HG03460 (cell line): ENCODE measurements around the gene URB2.
A peak's percentile ranks its signal among the peaks of the same experiment; 100 is the strongest.
"Not testable (repeated sequence)": the region's sequence is repeated elsewhere in the genome, so short reads cannot be mapped to it uniquely, and the experiment has no call there.

ENCODE experiments used
- ATAC-seq: cut with Tn5 transposase; IDR thresholded peaks from one replicate; pipeline ENCODE4 v1.9.1; 2021; ENCODE audit not compliant: unreplicated experiment

URB2 gene

GRCh38 chr1:229613938-229614337, 12.1 kb upstream of the URB2 start:
- ATAC-seq = no peak

GRCh38 chr1:229614701-229615100, 11.3 kb upstream of the URB2 start:
- no peak for ATAC-seq

DNA sequence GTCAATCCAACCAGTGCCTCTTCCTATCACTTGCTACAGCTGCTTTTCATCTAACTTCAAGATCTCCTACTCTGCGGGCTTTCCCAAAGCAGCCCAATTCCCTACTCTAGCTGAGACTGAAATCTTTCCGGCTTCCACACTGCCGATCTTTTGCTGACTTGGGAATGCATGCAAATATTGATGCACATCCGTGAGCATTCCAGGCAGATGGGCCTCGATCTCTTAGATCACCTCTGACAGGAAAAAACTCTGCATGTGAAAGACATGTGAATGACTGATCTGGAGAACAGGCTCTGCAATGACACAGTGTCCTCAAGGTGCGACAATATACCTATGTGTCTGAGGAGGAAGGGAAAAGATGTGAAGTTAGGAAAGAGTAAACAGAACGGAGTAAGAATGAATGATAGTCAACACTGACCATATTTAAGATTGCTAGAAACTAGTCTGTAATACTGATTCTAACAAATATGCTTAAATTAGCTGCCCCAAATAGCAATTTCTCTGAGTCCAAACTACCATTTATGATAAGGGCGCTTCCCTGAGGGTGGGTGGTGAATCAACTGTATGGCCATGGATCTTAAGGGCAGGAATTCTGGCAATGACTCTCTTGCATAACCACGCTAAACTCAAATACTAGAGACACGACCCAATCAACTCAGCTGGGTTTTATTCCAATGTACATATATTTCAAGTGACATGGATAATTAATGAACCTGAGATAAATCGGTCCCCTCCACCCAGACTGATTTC, 8.5 kb upstream of the URB2 start:
- no peak for ATAC-seq

DNA sequence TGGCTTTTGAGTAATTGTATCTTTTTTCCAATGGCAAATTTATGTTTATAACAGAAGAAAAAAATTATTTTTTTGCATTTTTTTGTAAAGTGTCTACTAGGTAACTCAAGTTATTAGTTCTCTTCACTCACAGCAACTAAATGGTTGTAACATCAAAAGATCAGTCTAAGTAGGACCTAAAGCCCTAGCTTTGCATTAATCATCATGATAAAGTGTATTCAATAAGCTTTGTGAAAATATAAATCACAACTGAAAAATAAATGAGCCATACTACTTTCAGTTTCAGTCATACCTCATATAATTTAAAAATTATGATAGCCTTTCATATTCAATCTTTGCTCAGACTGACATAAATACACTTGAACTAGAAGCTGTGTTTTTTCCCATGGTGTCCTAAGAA, 7.0 kb upstream of the URB2 start:
- no peak for ATAC-seq

DNA sequence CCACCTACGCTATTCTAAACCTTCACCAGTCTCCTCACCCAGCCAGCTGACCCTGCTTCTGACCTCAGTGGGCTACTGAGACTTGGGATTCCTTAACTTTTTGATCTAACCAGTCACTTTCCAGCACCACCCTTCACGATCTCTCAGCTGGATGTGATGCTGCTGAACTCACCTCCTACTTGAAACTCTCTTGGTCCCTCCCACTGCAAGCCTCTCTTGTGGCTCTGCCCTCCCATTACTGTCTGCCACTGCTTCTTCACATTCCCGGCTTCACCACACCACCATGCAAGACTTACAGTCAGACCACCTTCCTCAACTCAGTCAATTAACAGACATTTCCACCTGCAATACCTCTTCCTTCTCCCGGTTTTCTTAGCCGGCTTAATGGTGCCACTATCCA, 6.4 kb upstream of the URB2 start:
- ATAC-seq = no peak

GRCh38 chr1:229620876-229621275, 5.2 kb upstream of the URB2 start:
- no peak for ATAC-seq

GRCh38 chr1:229621663-229622062, 4.4 kb upstream of the URB2 start:
- ATAC-seq = no peak

- not testable (repeated sequence) for ATAC-seq
Measured at GRCh38 chr1:229622641-229623120, 3.4 kb upstream of the URB2 start.

GRCh38 chr1:229623225-229623624, 2.8 kb upstream of the URB2 start:
- no peak for ATAC-seq

GRCh38 chr1:229623838-229624237, 2.2 kb upstream of the URB2 start:
- ATAC-seq = no peak

DNA sequence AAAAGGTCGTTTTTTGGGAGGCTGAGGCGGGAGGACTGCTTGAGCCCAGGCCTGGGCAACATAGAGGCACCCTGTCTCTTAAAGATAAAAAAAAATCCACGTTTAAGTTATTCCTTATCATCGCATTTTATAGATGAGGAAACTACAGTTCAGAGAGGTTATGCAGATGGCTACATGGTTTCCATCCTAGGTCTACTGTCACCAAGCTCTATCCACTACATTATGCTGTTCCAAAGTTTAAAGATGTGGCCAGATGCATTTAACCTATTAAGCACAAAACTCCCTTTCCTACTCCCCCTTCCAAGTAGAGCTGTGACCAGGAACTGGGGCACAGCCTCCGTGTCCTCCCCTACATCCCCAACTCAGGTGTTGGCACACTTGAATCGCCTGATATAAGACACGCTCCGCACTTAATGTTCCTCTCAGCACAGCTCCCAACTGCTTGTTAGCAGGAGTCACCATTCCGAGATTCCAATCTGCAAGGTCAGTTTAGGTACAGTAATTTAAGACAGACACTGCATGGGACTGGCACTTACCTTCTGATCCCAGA, 1.5 kb upstream of the URB2 start:
- no peak for ATAC-seq

GRCh38 chr1:229625071-229625914, 754 bp upstream of the URB2 start:
- ATAC-seq = peak; percentile 32

DNA sequence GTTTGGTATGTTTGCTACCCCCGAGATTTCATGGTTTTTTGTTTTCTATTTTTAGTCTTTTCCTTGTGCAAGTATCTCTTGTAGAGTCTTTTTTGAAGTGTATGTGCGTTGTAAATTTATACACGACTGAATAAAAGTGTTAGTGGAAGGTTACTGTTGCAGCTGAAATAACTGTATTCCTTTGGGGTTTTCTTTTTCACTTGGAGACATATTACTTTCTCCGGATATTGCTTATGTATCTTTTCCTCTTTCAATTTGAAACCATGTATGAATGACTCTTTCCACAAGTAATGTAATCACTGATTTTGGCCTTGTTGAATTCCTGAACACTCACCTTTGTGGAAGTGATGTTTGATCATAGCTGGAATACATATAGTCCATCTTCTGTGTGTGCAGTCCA, 956 bp downstream of the URB2 start:
- ATAC-seq = no peak

GRCh38 chr1:229629261-229629660, 3.2 kb downstream of the URB2 start:
- no peak for ATAC-seq

- no peak for ATAC-seq
Measured at GRCh38 chr1:229631148-229631547, 5.1 kb downstream of the URB2 start.

- no peak for ATAC-seq
Measured at GRCh38 chr1:229631966-229632365, 5.9 kb downstream of the URB2 start.

DNA sequence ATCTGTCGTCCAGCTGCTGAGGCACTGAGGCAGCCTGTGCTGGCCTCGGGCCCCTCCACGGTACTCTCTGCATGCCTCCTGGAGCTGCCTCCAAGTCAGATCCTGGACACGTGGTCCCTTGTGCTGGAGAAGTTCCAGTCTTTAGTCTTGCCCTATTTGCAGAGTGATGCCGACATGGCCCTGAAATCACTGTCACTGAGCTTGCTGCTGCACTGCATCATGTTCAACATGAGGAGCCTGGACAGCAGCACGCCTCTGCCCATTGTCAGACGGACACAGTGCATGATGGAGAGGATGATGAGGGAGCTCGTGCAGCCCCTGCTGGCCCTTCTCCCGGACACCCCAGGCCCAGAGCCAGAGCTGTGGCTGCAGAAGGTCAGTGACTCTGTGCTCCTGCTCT, 10.0 kb downstream of the URB2 start:
- ATAC-seq = no peak

GRCh38 chr1:229637746-229638145, 11.7 kb downstream of the URB2 start:
- ATAC-seq = no peak

GRCh38 chr1:229640455-229640854, 14.4 kb downstream of the URB2 start:
- no peak for ATAC-seq

- ATAC-seq = no peak
Measured at GRCh38 chr1:229641306-229641705, 15.3 kb downstream of the URB2 start.

GRCh38 chr1:229642376-229642775, 16.3 kb downstream of the URB2 start:
- no peak for ATAC-seq

DNA sequence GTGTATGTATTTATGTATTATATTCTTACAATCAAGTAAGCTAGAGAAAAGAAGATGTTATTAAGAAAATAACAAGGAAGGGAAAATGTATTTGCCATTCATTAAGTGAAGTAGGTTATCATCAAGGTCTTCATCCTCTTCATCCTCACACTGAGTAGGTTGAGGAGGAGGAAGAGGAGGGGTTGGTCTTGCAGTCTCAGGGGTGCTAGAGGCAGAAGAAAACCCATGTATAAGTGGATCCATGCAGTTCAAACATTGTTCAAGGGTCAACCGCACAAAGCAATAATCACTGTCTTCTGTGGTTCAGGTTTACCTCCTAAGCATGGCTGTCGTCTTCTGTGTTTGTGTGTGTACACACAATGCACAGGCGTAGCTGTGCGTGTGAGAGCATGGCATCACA, 16.9 kb downstream of the URB2 start:
- ATAC-seq = no peak
